Central memory CD4-positive, alpha-beta T cell (primary cell): ENCODE measurements around the gene ARFIP1.
"Not testable (repeated sequence)": the region's sequence is repeated elsewhere in the genome, so short reads cannot be mapped to it uniquely, and the experiment has no call there.

Experiments used
- DNase-seq: peaks from one replicate; pipeline ENCODE4 v3.0.0; 2022

ARFIP1 gene

DNA sequence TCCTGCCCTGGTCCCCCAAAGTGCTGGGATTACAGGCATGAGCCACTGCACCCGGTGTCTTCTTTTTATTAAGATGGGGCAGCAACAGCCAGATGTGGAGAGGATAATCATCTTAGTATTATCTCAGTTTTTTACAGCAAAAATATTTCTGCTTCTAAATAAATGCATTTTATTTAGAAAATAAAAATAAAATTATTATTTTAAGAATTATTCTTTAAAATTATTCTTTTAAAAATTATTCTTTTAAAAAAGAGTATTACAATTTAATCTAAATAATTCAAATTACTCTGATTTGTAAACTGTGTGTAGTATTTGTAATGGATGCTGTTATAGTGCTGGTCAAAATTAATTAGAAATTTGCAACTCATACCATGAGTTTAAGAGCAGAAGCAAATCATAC, 67.6 kb downstream of the ARFIP1 start:
- no peak for DNase-seq

DNA sequence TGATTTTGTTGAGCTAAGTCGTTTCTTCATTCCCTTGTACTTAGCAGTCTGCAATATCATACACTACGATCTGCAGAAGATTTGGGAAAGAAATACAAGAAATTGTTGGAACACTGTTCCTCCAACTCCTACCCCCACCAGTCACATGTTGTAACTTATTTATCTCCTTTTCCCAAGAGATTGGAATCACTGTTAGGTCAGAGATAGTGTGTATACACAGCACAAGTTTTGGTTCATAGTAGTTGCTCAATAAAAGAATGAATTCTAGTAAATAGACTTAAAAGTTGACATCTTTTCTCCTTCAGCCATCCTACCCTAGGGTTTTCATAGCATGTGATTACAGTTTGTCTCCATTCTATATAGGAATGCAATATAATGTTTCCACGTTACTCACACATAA, 68.8 kb downstream of the ARFIP1 start:
- no peak for DNase-seq

DNA sequence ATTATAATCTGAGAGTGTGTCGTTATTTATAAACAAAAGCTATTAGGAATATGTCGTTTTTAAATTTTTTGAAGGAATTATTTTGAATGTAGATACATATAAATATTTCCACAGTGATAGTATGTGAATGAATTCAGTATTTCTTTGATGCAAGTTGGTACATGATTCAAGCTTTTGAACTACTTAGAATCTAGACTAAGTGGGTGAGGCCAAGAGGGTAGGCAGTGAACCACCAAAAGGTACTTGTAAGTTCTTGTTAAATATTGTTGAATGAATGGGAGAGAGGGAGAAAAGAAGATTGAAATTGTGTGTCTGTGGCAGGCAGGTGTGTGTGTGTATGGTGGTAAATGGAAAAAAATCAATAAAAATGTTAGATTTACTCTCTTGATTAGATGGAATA, 69.6 kb downstream of the ARFIP1 start:
- no peak for DNase-seq

DNA sequence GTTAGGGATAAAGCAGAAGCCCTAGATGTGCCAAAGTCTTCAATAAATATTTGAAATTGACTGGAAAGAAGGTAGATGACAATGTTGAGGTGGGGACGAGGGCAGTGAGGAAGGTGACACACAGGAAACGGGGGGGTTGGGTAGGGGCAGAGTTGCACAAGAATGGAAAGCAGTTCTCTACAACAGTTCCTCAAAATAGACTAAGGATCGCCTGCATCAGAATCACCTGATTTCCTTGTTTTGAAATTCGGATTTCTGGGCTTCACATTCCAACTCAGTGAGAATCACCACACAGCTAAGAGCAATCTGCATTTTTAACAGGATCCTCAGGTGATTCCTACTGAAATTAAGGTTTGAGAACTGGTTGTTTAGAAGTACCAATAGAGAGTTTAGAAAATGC, 70.6 kb downstream of the ARFIP1 start:
- no peak for DNase-seq

DNA sequence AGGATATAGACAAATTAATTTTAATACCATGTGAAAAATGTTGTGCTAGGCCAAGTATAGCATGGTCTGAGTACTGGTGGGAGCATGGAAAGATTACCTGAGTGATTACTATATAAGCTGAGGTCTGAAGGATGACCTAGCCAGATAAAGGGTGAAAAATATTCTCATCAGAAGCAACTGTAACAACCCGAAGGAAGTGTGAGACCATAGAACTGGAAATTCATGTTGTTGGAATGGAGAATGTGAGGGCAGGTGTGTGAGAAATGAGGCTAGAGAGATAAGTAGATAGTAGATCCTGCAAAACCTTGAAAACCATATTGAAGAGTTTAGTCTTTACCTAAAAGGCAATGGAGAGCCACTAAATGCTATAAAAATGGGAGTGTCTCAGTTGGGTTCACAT, 71.5 kb downstream of the ARFIP1 start:
- no peak for DNase-seq

DNA sequence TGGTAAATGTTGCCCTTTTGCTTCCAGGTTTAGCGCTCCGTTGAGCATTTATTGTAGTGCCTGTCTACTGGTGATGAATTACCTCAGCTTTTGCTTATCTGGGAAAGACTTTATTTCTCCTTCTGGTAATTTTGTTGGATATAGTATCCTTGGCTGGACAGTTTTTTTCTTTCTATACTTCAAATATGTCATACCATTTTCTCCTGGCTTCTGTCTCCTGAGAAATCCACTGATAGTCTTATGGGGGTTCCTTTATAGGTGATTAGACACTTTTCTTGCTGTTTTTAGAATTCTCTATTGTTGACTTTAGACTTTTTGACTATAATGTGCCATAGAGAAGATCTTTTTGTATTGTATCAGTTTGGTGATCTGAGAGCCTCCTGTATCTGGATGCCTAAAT, 73.5 kb downstream of the ARFIP1 start:
- no peak for DNase-seq

DNA sequence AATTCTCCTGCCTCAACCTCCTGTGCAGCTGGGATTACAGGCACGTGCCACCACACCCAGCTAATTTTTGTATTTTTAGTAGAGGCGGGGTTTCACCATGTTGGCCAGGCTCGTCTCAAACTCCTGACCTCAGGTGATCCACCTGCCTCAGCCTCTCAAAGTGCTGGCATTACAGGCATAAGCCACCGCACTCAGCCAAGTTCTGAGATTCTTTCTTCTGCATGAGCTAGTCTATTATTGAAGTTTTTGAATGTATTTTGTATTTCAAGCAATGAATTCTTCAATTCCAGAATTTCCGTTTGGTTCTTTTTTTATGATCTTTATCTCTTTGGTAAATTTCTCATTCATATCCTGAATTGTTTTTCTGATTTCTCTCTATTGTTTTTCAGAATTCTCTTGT, 74.3 kb downstream of the ARFIP1 start:
- DNase-seq, result not testable (repeated sequence)

DNA sequence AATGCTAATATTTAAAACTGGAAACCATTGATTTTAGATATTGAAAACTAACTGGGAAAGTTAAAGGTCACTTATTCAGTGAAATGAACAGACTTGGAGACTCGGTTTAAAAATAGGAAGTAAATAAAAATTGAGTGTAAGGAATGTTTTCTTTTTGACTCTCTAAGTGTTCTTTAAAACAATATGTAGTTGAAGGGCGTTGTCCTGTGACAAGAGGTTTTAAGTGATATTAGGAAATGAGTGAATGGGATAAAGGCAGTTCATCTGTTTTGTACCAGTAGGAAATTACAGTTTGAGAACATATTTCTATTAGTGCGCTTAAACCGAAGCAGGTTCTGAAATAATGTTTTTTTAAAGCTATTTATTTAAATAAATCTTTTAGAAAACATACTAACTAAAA, 77.2 kb downstream of the ARFIP1 start:
- DNase-seq, result no peak

DNA sequence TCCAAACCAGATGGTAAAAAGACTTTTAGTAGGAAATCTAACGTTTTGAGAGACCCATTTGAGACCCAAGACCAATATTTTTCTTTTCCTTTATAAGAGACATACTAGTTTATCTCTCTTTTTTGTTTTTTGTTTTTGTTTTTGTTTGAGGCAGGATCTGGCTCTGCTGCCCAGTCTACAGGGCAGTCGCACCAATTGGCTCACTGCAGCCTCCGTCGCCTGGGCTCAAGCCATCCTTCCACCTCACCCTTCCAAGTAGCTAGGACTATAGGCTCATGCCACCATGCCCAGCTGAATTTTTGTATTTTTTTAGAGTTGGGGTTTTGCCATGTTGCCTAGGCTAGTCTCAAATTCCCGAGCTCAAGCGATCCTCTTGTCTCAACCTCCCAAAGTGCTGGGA, 79.2 kb downstream of the ARFIP1 start:
- DNase-seq, result no peak

DNA sequence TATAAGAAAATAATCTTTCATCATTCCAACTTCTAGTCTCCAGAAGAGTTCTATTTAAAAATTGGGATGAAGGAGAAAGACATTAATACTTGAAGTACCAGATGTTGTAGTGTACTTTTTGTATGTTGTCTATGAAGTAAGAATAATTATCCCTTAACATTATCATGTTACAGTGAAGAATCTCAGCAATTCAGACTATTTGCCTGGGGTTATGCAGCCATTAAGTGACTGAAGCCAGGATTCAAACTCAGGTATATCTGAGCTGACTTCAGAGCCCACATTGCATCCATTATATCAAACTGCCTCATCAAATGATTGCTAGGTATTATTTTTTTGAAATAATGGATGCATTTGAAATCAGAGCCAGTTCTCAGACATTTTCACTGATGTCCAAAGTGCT, 80.3 kb downstream of the ARFIP1 start:
- DNase-seq, result no peak

DNA sequence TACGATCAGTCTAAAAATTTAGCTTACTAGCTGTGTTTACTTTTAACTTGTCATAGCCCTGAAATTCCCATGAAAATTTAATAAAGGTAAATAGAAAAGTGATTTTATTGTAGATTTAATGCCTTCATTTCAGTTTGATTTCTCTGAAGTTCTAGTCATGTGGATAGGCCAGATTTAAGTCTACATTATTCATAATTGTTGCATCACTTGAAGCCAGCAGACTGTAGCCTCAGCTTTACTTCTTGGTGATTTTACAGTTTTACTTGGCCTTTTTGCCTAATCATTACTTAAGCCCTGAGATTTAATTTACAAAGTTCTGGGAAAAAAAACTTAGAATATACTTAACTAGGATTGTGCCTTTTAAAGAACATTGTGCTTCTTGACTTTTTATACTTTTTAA, 82.9 kb downstream of the ARFIP1 start:
- no peak for DNase-seq

DNA sequence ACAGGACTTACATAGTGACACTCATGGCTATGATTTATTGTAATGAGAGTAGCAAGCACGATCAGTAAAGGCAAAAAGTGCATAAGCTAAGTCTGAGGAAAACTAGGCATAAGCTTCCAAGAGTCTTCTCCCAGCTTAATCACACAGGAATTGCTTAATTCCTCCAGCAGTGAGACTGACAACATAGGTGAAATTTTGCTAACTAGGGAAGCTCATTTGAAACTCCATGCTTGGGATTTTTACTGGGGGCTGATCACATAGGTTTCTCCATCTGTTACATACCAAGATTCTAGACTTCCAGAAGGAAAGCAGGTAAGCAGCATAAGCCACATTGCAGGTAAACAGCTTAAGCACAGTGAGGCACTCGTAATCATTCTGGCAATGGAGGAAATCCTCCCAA, 84.6 kb downstream of the ARFIP1 start:
- DNase-seq, result no peak

DNA sequence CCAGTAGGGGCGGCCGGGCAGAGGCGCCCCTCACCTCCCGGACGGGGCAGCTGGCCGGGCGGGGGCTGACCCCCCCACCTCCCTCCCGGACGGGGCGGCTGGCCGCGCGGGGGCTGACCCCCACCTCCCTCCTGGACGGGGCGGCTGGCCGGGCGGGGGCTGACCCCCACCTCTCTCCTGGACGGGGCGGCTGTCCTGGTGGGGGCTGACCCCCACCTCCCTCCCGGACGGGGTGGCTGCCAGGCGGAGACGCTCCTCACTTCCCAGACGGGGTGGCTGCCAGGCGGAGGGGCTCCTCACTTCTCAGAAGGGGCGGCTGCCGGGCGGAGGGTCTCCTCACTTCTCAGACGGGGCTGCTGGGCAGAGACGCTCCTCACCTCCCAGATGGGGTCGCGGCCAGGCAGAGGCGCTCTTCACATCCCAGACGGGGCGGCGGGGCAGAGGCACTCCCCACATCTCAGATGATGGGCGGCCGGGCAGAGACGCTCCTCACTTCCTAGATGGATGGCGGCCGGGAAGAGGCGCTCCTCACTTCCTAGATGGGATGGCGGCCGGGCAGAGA, 86.8 kb downstream of the ARFIP1 start:
- DNase-seq, result not testable (repeated sequence)

DNA sequence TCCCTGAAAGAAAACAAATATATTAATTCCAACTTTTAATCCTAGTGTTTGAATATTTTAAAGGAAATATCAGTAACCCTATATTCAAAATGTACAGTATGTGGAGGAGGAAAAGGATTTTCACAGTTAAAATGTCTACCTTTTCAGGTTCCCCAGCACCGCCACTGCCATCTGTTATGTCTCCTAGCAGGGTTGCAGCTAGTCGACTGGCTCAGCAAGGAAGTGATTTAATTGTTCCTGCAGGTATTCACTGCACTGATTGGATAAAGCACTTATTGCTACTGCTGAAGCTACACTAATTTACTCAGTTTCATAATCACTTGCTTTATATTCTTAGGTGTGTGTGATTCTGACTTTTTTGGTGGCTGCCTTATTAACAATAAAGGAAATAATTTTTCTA, 90.9 kb downstream of the ARFIP1 start:
- no peak for DNase-seq

DNA sequence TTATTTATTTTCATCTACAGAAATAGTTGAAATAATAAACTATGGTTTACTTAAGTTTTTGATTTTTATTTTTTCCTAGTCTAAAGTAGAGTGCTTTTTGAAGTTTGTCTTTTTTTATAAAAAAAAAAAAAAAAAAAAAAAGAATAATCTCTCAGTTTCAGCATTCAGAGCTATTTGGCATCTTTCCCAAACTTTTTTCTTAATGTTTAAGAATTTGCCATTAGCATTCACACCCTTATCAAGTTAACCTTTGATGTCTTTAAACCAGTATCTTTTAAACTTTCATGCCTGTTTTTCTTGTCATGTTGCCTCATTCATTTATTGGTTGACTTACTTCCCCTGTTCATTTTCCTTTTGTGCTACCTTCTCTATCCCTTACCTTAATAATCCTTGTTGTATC, 95.5 kb downstream of the ARFIP1 start:
- no peak for DNase-seq

DNA sequence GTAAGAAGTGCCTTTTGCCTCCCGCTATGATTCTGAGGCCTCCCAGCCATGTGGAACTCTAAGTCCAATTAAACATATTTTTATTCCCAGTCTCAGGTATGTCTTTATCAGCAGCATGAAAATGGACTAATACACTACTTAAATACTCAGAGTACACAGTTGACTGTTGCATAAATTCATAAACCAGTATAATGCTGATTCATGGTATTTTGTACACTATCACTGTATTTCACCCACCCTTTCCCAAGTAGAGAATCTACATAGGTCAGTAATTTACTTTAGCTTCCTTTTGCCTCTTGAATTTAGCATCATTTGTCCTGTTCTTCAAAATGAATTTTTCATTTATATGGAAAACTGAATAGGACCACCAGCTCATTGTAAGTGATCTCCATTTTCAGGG, 98.1 kb downstream of the ARFIP1 start:
- DNase-seq, result no peak

DNA sequence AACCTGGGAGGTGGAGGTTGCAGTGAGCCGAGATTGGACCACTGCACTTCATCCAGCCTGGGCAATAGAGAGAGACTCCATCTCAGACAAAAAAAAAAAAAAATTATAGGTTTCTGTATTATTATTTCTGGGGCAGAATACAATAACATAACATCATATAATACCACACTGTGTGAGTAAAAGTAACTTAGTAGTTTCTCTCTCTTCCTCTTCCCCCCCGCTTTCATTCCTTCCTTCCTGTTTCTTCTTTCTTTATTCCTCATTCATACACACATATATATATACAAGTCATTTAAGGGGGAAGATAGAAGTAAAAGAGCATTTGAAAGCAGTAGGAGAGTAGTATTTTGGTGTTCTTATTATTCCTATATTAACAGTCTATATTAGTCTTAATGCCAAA, 100.5 kb downstream of the ARFIP1 start:
- DNase-seq, result no peak

DNA sequence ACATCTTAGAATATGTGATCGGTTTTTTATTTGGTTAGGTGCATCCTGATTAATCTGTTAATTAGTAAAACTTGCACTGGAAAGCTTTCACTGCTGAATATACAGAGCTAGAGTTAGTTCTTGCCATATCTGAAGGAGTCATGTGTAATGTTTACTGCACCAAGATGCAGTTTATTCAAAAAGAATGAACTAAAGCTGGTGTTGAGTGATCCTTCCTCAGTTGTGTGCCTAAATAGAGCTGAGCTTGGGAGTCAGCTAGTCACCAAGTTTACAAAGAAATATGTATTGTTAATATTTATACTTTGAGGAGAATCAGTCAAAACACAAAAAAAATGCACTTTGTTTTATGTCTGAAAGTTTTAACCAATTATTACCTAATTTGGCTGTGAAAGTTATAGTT, 102.2 kb downstream of the ARFIP1 start:
- no peak for DNase-seq

DNA sequence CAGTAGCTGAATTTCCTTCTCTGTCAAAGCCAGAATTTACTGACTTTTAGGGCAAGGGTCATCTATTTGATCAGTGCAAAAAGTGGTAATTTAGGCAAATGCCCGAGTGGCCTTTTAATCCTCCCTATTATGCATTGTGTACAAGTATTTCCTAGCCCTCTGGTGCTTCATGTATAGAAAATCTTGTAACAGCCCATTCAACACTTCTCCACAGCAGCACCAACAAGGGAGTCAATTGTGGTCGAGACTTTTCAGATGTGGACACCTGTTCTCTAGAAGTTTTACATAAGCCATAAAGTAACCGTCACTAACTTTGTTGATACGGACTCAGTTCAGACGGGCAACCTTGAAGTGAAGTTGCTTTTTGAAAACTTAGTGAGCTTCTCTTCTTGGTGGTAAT, 105.4 kb downstream of the ARFIP1 start:
- DNase-seq, result no peak

DNA sequence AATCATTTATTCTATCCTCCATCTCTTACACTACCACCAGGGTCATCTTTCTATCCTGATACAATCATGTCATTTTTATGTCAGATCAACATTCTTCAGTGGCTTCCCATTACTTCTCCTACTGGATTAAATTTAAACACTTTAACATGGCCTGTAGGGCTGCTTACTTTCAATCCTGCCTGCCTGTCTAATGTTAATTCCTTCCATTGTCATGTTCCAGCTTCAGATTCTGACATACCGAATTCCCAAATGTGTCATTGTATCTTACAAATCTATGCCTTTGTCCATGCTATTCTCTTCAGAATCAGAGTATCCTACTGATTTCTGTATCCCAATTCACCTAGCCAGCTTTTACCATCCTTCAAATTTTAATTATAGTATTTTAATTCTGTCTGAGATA, 106.4 kb downstream of the ARFIP1 start:
- no peak for DNase-seq

DNA sequence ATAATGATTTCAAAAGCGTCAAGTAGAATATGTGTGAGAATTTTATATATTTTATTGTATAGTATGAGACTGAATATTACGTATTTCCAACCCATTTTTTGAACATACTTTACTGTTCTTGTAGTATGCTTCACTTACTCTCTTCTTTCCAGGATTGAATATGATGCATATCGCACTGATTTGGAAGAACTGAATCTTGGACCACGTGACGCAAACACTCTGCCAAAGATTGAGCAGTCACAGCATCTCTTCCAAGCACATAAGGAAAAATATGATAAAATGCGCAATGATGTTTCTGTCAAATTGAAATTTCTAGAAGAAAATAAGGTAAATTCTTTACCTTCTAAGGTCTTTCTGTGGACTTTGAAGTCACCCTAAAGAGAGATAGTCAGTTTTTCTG, 108.2 kb downstream of the ARFIP1 start:
- no peak for DNase-seq

DNA sequence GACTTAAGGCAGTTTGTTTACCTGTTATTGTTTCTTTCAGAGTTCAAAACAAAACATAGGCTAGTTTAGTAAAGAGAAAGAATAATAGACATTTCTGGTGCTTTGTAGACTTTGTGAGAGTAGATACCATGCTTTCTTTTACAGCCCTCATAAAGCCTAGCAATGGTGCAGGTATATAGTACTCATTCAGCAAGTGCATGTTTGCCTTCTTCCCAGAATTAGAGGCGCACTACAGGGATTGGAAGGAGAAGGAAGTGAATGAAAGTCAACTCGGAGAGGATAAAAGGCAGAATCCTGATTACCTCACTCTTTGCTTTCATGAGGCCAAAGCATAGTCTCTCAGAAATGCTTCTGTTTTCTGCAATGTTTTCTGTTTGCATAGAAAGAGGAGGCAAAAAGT, 113.2 kb downstream of the ARFIP1 start:
- no peak for DNase-seq

DNA sequence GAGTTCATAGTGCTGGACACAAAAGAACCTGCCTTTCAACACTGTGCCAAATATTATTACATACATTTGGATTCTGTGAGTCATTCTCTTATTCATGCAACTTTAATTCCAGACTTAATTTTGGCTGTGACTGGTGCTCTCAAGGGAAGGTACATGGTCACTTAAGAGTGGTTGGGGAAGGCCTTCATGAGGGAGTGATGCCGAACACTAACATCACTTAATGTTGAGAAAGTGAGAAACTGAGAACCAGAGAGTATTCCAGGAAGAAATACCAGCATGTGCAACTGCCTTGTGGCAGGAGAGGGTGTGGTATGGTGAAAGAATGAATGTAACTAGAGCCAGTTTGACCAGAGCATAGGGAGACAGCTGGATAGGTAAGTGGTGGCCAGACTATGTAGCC, 114.9 kb downstream of the ARFIP1 start:
- no peak for DNase-seq

DNA sequence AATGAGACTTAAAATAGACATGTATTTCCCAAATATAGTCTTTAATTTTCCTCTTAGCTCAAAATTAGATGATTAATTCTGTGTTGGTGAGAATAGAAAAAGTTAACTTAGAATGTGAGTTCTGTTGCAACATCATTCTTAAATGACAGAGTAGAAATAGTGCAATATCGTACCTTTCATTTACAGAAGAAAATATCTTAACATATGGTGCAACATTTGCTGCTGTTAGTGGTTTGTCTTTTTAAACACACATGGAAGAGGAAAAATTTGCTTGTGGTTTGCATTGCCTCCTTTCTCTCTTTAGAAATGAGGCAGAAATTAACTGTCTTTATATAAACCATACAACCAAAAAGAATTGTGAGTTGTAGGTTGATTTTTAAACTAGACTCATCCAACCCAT, 117.1 kb downstream of the ARFIP1 start:
- DNase-seq, result no peak

DNA sequence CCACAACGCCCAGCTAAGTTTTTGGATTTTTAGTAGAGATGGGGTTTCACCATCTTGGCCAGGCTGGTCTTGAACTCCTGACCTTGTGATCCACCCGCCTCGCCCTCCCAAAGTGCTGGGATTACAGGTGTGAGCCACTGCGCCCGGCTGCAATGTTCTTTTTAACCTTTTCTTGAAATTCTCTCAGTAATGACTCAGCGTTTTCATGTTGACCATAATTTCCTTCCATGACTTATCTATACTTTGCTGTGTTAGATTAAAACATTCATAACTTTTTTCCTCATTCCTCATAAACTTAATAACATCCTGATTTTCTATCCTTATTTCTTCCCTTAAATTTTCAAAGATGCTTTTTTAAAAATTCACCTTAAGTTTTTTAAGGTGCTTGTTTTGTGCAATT, 118.4 kb downstream of the ARFIP1 start:
- DNase-seq, result not testable (repeated sequence)

DNA sequence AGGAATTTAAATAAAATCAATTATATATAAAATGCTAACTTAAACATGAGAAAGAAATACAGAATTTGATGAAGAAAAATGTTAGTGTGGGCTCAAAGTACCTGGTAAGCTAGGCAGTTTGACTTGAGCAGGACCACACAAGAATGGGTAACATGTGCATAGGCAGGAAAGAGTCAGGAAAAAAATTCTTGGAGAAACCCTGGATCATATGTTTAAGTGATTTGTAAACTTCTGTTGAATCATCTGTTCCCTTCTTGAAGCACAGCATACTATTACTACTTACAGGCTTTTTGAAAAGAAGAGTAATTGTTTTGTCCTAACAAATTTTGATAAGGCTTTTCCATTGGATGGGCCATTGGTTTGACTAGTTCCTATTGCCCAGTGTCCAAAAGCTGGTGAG, 118.9 kb downstream of the ARFIP1 start:
- DNase-seq, result no peak
